Measurements from ENCODE around the gene EMC10. TPM values are rescaled to one million over a fixed set of nuclear protein-coding genes. Genes with fewer than 3 reads are reported as not detected.
"Not testable (repeated sequence)": the region's sequence is repeated elsewhere in the genome, so short reads cannot be mapped to it uniquely, and the experiment has no call there.

Gene EMC10
- total RNA-seq, 1 donor from 2014 or later = 78.0 TPM

- not testable (repeated sequence) for ATAC-seq; DNase-seq (ENCODE audit: missing footprints)
- intact Hi-C loops (cut with DNase I) = loop anchor here (10.0 kb wide), 1 partner anchor 81 kb away; no protein-coding TSS in a partner anchor
Observed at GRCh38 chr19:50473336-50473735, 3.0 kb upstream of the EMC10 start.

DNA sequence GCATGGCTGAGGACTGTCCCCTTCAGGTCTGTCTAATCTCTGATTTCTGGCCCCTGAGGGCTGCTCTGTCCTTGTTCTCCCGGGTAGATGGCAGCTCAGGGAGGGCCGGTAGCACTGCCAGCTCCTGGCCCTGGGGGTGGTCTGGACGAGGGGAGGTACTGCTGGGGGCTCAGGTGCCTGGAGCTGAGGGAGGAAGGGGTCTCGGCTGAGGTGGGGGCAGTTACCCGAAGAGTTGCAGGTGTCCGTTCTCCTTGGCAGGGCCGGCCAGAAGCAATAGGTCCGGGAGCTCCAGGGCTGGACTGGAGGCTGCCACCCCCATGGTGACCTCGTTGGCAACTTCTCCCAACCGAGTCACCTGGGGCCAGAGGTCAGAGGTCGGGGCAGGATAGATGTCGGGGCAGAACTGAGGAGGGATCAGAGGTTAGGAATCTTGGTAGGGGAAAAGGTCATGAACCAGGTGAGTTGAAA lies 1.2 kb upstream of the EMC10 start:
- DNase-seq (ENCODE audit: missing footprints) (peak; percentile 46), ATAC-seq (no peak)
- intact Hi-C loops (cut with DNase I) = loop anchor here (10.0 kb wide), 1 partner anchor 80 kb away; no protein-coding TSS in a partner anchor

GRCh38 chr19:50475736-50476223 lies 527 bp upstream of the EMC10 start:
- ATAC-seq (no peak), DNase-seq (ENCODE audit: missing footprints) (peak; percentile 62)
- intact Hi-C loops (cut with DNase I) = loop anchor here (1.0 to 10.0 kb wide), 2 partner anchors 36 to 79 kb away; partner anchors contain the start of gene JOSD2

DNA sequence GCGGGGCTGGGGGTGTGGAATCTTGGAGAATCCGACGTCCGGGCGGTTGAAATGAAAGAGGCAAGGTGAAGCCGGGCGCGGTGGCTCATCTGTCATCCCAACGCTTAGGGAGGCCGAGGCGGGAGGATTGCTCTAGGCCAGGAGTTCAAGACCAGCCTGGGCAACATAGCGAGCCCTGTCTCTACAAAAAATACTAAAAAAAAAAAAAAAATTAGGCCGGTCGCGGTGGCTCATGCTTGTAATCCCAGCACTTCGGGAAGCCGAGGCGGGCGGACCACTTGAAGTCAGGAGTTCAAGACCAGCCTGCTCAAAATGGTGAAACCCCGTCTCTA lies 566 bp downstream of the EMC10 start:
- intact Hi-C loops (cut with DNase I) = loop anchor here (1.0 to 10.0 kb wide), 2 partner anchors 34 to 78 kb away; partner anchors contain the start of gene JOSD2
- ATAC-seq (no peak), DNase-seq (ENCODE audit: missing footprints) (no peak)

DNA sequence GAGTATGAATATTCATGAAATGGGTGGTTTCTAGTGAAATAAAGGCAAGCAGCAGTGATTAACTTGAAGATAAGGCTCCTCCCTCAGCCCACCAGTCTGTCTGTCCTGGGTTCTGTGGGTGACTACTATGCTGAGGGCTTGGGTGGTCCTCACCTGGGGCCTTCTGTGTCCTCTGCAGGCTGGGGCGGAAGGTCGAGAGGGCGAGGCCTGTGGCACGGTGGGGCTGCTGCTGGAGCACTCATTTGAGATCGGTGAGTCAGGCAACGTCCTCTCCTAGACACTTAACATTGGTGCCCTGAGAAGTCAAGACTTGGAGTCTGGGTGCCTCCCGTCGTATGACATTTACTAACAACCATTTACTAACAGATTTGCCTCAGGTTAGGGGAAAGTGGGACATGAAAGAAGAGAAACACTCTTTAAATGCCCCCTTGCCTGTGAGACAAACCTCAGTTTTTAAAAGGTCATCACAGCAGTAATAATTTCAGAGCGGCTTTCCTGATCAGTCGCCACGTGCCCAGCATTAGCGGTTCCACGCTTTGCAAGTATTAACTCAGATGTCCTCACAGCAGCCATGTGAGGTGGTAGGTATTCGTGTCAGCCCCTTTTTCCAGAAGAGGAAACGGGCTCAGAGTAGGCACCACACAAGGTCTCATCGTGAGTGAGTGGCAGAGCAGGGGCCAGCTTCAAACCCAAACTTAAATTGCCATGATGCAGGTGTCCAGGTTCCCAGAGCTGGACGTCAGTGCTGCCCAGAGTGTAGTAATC lies 1.6 kb downstream of the EMC10 start:
- ATAC-seq (no peak), DNase-seq (ENCODE audit: missing footprints) (peak; percentile 47)
- intact Hi-C loops (cut with DNase I) = loop anchor here (10.0 kb wide), 1 partner anchor 77 kb away; no protein-coding TSS in a partner anchor

DNA sequence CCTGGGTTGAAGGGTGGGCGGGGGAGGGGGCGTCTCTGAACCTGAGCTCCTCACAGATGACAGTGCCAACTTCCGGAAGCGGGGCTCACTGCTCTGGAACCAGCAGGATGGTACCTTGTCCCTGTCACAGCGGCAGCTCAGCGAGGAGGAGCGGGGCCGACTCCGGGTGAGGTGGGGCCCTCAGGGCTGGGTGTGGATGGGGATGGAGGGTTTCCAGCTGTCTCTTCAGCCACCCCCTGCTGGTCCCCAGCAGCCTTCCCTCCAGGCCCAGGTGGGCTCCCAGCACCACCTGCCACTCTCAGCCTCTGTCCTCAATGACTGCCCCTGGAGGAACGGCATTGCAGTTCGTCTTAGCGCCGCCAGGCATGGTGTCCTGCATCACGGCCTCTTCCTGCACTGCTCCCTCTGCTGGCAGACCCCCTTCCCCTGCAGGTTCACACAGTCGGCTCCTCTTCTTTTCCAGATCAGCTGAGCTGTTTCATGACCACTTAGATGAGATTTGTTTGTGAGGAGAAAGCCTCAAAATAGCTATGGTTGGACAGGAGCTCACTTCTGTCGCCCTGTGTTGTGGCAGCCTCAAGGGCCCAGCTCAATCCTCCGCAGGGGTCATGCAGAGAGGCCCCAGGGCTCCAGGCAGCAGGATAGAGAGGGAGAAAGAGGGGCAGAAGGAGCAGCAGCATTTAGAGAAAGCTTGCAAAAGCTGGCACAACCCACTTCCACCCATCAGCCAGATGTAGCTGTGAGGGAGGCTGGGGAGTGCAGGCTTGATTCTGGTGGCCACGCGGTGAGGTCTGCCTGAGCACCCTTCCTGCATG lies 2.8 kb downstream of the EMC10 start:
- DNase-seq (ENCODE audit: missing footprints) (no peak), ATAC-seq (no peak)
- intact Hi-C loops (cut with DNase I) = loop anchor here (10.0 kb wide), 1 partner anchor 76 kb away; no protein-coding TSS in a partner anchor

GRCh38 chr19:50479761-50480251 lies 3.5 kb downstream of the EMC10 start:
- intact Hi-C loops (cut with DNase I) = loop anchor here (10.0 kb wide), 1 partner anchor 75 kb away; no protein-coding TSS in a partner anchor
- DNase-seq (ENCODE audit: missing footprints) = peak; percentile 35

GRCh38 chr19:50480281-50481111 lies 4.2 kb downstream of the EMC10 start:
- intact Hi-C loops (cut with DNase I) = no loop called here
- DNase-seq (ENCODE audit: missing footprints) (no peak), ATAC-seq (no peak)

More at GRCh38 chr19:50479761-50480251, 3.5 kb downstream of the EMC10 start:
- ATAC-seq = no peak

- DNase-seq (ENCODE audit: missing footprints) (peak; percentile 56), ATAC-seq (no peak)
- intact Hi-C loops (cut with DNase I) = no loop called here
Observed at GRCh38 chr19:50481351-50482149, 5.2 kb downstream of the EMC10 start.

DNA sequence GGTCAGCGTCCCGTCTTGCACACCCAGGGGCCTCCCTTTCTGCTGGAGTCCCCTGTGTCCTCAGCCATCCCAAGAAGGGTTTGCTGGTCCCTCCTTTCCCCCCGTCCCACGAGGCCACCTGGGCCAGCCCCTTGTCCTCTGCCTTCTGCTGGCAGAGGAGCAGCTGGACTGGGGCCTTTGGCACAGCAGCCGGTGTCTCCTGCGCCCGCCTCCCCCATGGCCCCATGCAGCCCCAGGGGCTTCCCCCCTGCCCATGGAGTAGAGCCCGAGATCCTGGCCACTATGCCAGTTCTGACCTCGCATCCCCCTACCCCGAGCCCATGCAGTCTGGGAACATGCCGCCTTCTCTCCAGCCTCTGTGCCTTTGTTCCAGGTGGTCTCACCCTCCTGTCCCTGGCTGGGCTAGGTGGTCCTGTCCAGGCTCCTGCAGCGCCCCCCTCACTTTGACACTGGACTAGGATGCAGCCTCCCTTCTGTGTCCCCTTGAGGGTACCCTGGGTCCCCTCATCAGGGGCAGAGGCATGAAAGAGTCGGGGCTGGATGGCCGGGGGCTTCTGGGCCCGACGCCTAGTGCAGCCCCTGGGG lies 6.1 kb downstream of the EMC10 start:
- DNase-seq (ENCODE audit: missing footprints) (peak; percentile 52), ATAC-seq (no peak)
- intact Hi-C loops (cut with DNase I) = no loop called here

- no peak for DNase-seq (ENCODE audit: missing footprints)
- intact Hi-C loops (cut with DNase I) = no loop called here
- ATAC-seq = no peak
Observed at GRCh38 chr19:50482916-50483315, 6.6 kb downstream of the EMC10 start.

DNA sequence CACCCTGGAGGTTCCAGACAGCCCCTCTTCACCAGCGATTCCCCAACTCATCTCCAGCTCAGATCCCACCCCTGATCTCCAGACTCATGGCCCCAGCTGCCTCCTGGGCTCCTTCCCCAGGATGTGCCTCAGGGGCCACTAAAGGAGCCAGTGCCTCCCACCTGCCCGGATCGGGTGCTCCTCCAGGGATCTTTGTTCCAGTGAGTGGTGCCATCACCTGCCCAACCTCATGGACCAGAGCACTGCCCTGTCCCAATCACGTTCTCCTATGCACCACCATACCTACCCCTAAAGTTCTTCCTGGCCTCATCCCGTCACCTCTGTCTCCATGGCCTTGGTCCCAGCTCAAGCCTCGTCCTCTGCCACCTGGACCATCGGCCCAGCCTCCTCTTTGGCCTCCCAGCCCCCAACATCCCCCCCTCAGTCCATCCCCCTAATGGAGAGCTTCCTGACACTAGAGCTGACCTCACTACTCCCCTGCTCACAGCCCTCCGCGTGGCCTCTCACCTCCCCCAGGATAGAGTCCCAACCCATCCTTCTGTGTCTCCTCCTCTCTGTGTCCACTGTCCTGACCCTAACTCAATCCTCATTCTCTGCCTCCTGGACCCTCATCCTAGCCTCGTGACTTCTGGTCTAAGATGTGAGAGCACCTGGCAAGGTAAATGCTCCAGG lies 9.1 kb downstream of the EMC10 start:
- intact Hi-C loops (cut with DNase I) = no loop called here
- peak; percentile 49 for DNase-seq (ENCODE audit: missing footprints)
- no peak for ATAC-seq

GRCh38 chr19:50486823-50487515 lies 10.7 kb downstream of the EMC10 start:
- ATAC-seq = no peak
- intact Hi-C loops (cut with DNase I) = no loop called here
- peak; percentile 55 for DNase-seq (ENCODE audit: missing footprints)

GRCh38 chr19:50488389-50489194 lies 12.3 kb downstream of the EMC10 start:
- intact Hi-C loops (cut with DNase I) = no loop called here
- ATAC-seq = peak; percentile 11
- DNase-seq (ENCODE audit: missing footprints) = peak; percentile 17

GRCh38 chr19:50489461-50490011 lies 13.2 kb downstream of the EMC10 start:
- DNase-seq (ENCODE audit: missing footprints) (peak; percentile 68), ATAC-seq (no peak)
- intact Hi-C loops (cut with DNase I) = loop anchor here (10.0 kb wide), 1 partner anchor 1035 kb away; the partner anchor contains the start of genes ALDH16A1 and PIH1D1
